K562 (cell line): ENCODE measurements around the gene ERMN. TPM values are rescaled to one million over a fixed set of nuclear protein-coding genes. Genes with fewer than 3 reads are reported as not detected.

ENCODE experiments used
- CEBPB ChIP-seq: fragments of 450-650 bp; IDR thresholded peaks from 2 replicates; pipeline ENCODE4 v1.6.1; 2016; ENCODE audit warnings: missing genetic modification characterization, missing compliant biosample characterization
- CREB1 ChIP-seq, 2 experiments: sonication (generic) in 1 of 2; formaldehyde crosslinking in 1 of 2; IDR thresholded peaks; 2 replicates each; pipeline versions ENCODE4 v1.6.1 to v1.8.0; 2012 to 2022; ENCODE audit warnings: inconsistent platforms in 1 of 2, mild to moderate bottlenecking in 1 of 2, missing genetic modification reagents in 1 of 2, moderate library complexity in 1 of 2
- ELF2 ChIP-seq: fragments of 250-450 bp; sonication (Bioruptor Pico); IDR thresholded peaks from 2 replicates; pipeline ENCODE4 v1.5.0; 2021; ENCODE audit warnings: mild to moderate bottlenecking
- ELF4 ChIP-seq: fragments of 450-650 bp; formaldehyde crosslinking; IDR thresholded peaks from 2 replicates; pipeline ENCODE4 v1.4.0; 2022; ENCODE audit warnings: missing genetic modification characterization
- FUS ChIP-seq: fragments of 200-400 bp; formaldehyde crosslinking; optimal IDR thresholded peaks from 2 replicates; pipeline ENCODE3; 2017; ENCODE audit warnings: low read depth, low read length
- KDM1A ChIP-seq, 2 experiments: fragments of 450-650 bp; IDR thresholded peaks; 2 replicates each; pipeline ENCODE4 v1.6.1; 2016; ENCODE audit warnings: mild to moderate bottlenecking in 2 of 2
- MAFG ChIP-seq: fragments of 450-650 bp; conservative IDR thresholded peaks from 2 replicates; pipeline ENCODE4 v1.6.1; 2016; ENCODE audit warnings: missing genetic modification characterization, missing compliant biosample characterization
- MED1 ChIP-seq: sonication (generic); formaldehyde crosslinking; IDR thresholded peaks from 2 replicates; pipeline ENCODE4 v1.8.1; 2023; ENCODE audit warnings: missing genetic modification reagents, borderline replicate concordance
- NFE2 ChIP-seq: IDR thresholded peaks from 2 replicates; pipeline ENCODE4 v1.6.1; 2014; ENCODE audit warnings: antibody characterized with exemption, low read depth
- NR1H2 ChIP-seq: sonication (generic); formaldehyde crosslinking; IDR thresholded peaks from 2 replicates; pipeline ENCODE4 v1.4.0; 2020; ENCODE audit warnings: mild to moderate bottlenecking, missing genetic modification reagents
- RBM15 ChIP-seq: fragments of 200-400 bp; formaldehyde crosslinking; IDR thresholded peaks from 2 replicates; pipeline ENCODE4 v1.6.1; 2018; ENCODE audit warnings: mild to moderate bottlenecking, low read length, moderate library complexity; ENCODE audit not compliant: insufficient read depth
- SMARCA5 ChIP-seq: fragments of 450-650 bp; IDR thresholded peaks from 2 replicates; pipeline ENCODE4 v1.6.1; 2016
- TAL1 ChIP-seq: fragments of 450-650 bp; IDR thresholded peaks from 2 replicates; pipeline ENCODE4 v1.6.1; 2016; ENCODE audit warnings: mild to moderate bottlenecking
- ZNF324 ChIP-seq: fragments of 250-450 bp; sonication (Bioruptor Pico); IDR thresholded peaks from 2 replicates; pipeline ENCODE4 v1.4.0; 2020; ENCODE audit warnings: mild to moderate bottlenecking
- polyA plus RNA-seq, 8 experiments: library from polyadenylated mRNA; depleted of rRNA in 4 of 8; stranded (reverse) in 5 of 8; unstranded in 3 of 8; fragments of >200 nt; fragmentation: Nextera tagmentation in 2 of 8; fragmentation: Illumina TruSeq in 1 of 8; extraction: Ambion mirVana in 2 of 8; extraction: Trizol in 1 of 8; gene quantifications; 2 replicates each; pipeline versions ENCODE4 v1.2.1 to v1.2.3, GENCODE V29; 2011 to 2014; ENCODE audit warnings: inconsistent platforms in 1 of 8, missing spikeins in 1 of 8
- total RNA-seq, 7 experiments: library from RNA; depleted of rRNA in 6 of 7; stranded (reverse); fragments of >200 nt in 6 of 7; fragmentation: Illumina TruSeq in 2 of 7; extraction: Trizol in 2 of 7; gene quantifications; 2 replicates each; pipeline versions ENCODE4 v1.2.1 to v1.2.3, GENCODE V29; 2011 to 2021; ENCODE audit warnings: low replicate concordance in 1 of 7
- TF ChIP-seq, protein P1 (sequence below), 3 experiments: IDR thresholded peaks in 2 of 3; conservative IDR thresholded peaks in 1 of 3; 2 replicates each; pipeline ENCODE4 v1.5.1; 2011 to 2012; ENCODE audit warnings: low read length in 3 of 3, mild to moderate bottlenecking in 3 of 3, control low read depth in 2 of 3, improper control_type of control experiment in 1 of 3, inconsistent platforms in 1 of 3, low read depth in 1 of 3, mixed read lengths in 1 of 3, moderate library complexity in 1 of 3; ENCODE audit not compliant: insufficient read depth in 2 of 3
- TF ChIP-seq, protein P2 (sequence below): fragments of 250-450 bp; sonication (Bioruptor Pico); IDR thresholded peaks from 2 replicates; pipeline ENCODE4 v1.5.0; 2021; ENCODE audit warnings: mild to moderate bottlenecking, moderate library complexity
- TF ChIP-seq, protein P3 (sequence below): fragments of 450-650 bp; IDR thresholded peaks from 2 replicates; pipeline ENCODE4 v1.6.1; 2017; ENCODE audit warnings: antibody characterized with exemption, mild to moderate bottlenecking
- TF ChIP-seq, protein P4 (sequence below): fragments of 450-650 bp; formaldehyde crosslinking; IDR thresholded peaks from 2 replicates; pipeline ENCODE4 v1.4.0; 2020; ENCODE audit warnings: mild to moderate bottlenecking

The ERMN gene
- total and polyA plus RNA-seq, 9 of the 15 experiments (the other 6 are each of a cell fraction or from before 2014, with no cell fraction given): 0.03 to 0.11 (median 0.05) TPM; not detected in 3

DNA sequence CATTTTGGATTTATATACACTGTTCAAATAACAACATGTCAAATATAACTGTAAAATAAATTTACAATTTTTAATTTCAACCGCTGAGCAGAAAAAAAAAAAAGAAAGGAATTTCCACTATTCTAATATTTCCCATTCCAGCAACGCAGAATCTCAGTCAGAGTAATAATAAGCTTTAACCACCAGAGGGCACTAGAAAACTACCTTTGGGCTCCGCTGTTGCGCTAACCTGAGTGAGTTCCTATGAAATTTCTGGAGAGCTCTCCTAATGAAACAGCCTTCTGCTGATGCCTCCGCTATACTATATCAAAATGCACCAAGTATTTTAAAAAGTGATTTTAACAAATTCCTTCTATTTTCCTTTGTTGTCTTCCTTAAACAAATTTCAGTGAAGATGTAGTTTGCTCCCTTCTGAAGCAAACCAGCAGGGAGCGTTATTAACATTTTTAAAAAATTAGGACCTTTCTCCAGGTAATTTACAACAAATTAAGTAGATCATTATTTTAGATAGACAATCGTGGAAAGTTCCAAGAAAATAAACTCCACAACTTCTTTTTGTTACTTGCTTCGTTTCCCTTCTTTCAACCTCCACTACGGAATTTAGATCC is 23.0 kb downstream of the ERMN start (continued):
- TF ChIP-seq, protein P1, sequence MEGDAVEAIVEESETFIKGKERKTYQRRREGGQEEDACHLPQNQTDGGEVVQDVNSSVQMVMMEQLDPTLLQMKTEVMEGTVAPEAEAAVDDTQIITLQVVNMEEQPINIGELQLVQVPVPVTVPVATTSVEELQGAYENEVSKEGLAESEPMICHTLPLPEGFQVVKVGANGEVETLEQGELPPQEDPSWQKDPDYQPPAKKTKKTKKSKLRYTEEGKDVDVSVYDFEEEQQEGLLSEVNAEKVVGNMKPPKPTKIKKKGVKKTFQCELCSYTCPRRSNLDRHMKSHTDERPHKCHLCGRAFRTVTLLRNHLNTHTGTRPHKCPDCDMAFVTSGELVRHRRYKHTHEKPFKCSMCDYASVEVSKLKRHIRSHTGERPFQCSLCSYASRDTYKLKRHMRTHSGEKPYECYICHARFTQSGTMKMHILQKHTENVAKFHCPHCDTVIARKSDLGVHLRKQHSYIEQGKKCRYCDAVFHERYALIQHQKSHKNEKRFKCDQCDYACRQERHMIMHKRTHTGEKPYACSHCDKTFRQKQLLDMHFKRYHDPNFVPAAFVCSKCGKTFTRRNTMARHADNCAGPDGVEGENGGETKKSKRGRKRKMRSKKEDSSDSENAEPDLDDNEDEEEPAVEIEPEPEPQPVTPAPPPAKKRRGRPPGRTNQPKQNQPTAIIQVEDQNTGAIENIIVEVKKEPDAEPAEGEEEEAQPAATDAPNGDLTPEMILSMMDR (IDR thresholded peaks at IDR 0.05 in 2 of 3, conservative IDR thresholded peaks at IDR 0.05 in 1 of 3; ENCODE audit: insufficient read depth in 2 of 3, low read depth in 1 of 3, low read length in 3 of 3): peak; percentile 76 to 92 (median 79)
- TF ChIP-seq CREB1 (IDR thresholded peaks at IDR 0.05): no peak
- TF ChIP-seq CREB1 (CRISPR knock-in tag; IDR thresholded peaks at IDR 0.05): no peak
- TF ChIP-seq TAL1: no peak
- no peak for TF ChIP-seq KDM1A (IDR thresholded peaks at IDR 0.05)
- TF ChIP-seq ELF2 (CRISPR knock-in tag): no peak
- no peak for TF ChIP-seq NR1H2 (CRISPR knock-in tag)
- TF ChIP-seq, protein P2, sequence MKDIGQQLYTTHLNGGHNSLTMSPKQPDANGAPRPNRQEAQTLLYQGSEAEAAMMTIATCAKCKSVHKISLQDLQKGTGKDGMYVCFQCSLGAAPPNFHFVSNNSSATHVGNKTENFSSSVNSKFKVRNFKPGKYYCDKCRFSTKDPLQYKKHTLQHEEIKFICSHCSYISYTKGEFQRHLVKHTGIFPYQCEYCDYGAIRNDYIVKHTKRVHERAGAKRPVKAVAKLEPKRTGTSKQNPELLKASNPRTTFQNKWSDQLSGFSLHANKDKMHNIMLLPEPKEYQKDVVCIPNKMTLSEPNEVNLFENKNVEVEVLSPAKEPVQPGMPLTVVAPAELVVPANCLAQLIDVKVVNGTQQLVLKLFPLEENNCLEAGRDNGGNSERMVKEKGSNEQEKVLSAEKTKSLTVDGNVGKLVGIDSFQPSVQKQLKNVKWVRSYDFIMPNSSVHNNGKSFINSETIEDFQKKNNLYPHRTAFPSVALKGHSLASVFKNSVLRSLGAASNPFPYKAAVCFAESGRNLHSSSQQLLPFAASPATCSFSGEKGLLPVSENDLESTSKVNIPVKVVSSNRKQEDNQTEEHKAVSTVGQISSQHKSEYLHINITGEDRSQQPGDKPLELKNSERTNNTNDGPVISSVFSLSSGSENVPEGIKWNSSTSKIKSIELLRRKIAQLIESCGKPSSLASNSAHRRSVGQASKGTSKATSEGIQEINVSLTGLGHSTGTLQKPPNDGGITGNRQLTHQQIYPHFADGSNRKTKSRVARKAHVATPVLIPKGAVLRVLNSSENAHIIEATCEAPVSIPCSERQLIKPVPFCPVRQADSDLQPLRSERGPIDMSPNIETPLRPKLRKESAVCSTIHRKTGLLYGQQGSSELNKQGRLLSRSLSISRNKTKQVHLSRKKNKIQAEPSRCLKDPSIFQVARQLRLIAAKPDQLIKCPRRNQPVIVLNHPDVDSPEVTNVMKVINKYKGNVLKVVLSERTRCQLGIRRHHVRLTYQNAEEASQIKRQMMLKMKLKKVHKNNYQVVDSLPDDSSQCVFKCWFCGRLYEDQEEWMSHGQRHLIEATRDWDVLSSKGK (CRISPR knock-in tag): no peak
- TF ChIP-seq FUS: no peak
- TF ChIP-seq, protein P3, sequence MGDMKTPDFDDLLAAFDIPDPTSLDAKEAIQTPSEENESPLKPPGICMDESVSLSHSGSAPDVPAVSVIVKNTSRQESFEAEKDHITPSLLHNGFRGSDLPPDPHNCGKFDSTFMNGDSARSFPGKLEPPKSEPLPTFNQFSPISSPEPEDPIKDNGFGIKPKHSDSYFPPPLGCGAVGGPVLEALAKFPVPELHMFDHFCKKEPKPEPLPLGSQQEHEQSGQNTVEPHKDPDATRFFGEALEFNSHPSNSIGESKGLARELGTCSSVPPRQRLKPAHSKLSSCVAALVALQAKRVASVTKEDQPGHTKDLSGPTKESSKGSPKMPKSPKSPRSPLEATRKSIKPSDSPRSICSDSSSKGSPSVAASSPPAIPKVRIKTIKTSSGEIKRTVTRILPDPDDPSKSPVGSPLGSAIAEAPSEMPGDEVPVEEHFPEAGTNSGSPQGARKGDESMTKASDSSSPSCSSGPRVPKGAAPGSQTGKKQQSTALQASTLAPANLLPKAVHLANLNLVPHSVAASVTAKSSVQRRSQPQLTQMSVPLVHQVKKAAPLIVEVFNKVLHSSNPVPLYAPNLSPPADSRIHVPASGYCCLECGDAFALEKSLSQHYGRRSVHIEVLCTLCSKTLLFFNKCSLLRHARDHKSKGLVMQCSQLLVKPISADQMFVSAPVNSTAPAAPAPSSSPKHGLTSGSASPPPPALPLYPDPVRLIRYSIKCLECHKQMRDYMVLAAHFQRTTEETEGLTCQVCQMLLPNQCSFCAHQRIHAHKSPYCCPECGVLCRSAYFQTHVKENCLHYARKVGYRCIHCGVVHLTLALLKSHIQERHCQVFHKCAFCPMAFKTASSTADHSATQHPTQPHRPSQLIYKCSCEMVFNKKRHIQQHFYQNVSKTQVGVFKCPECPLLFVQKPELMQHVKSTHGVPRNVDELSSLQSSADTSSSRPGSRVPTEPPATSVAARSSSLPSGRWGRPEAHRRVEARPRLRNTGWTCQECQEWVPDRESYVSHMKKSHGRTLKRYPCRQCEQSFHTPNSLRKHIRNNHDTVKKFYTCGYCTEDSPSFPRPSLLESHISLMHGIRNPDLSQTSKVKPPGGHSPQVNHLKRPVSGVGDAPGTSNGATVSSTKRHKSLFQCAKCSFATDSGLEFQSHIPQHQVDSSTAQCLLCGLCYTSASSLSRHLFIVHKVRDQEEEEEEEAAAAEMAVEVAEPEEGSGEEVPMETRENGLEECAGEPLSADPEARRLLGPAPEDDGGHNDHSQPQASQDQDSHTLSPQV: 0 out of 2 replicates have a peak, but pooled peaks have one; percentile 23
- no peak for TF ChIP-seq SMARCA5
- no peak for TF ChIP-seq MAFG (tag)
- no peak for TF ChIP-seq RBM15
- TF ChIP-seq NFE2: no peak
- TF ChIP-seq CEBPB: peak; percentile 21; the same call in 1 of the 2 replicates
- no peak for TF ChIP-seq ZNF324 (CRISPR knock-in tag)
- no peak for TF ChIP-seq ELF4 (CRISPR knock-in tag)
- no peak for TF ChIP-seq MED1 (CRISPR knock-in tag)
- TF ChIP-seq, protein P4, sequence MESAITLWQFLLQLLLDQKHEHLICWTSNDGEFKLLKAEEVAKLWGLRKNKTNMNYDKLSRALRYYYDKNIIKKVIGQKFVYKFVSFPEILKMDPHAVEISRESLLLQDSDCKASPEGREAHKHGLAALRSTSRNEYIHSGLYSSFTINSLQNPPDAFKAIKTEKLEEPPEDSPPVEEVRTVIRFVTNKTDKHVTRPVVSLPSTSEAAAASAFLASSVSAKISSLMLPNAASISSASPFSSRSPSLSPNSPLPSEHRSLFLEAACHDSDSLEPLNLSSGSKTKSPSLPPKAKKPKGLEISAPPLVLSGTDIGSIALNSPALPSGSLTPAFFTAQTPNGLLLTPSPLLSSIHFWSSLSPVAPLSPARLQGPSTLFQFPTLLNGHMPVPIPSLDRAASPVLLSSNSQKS (CRISPR knock-in tag): no peak
